OCI-LY7 (cell line): ENCODE results near the gene LRRC4C. TPM values are rescaled to one million over a fixed set of nuclear protein-coding genes. Genes with fewer than 3 reads are reported as not detected.

ENCODE experiments used
- BruUV-seq: library from RNA; stranded (reverse); fragments of 400-500 nt; replicated peaks from 2 replicates; lab custom pipeline; 2021; lab: Mats Ljungman, UMichigan
- CTCF ChIA-PET: fragments of 300-600 bp; sonication (Branson Sonifier 250); formaldehyde crosslinking; loops from one replicate; lab custom pipeline; 2022; ENCODE audit warnings: antibody characterized with exemption; ENCODE audit not compliant: unreplicated experiment; lab: Charles Lee
- POLR2A ChIA-PET: fragments of 300-600 bp; sonication (Branson Sonifier 250); formaldehyde crosslinking; loops from one replicate; lab custom pipeline; 2022; ENCODE audit warnings: antibody characterized with exemption; lab: Charles Lee
- DNase-seq: peaks from one replicate; pipeline ENCODE4 v3.0.0-alpha.2; 2015; ENCODE audit warnings: low spot score
- H2AFZ ChIP-seq: fragments of 200-600 bp; sonication (generic), shearing (Covaris generic); 2 replicates; pipeline ENCODE4 v1.6.1; 2014; ENCODE audit warnings: mild to moderate bottlenecking, antibody characterized with exemption, low read length, moderate library complexity
- H3K27ac ChIP-seq: fragments of 200-600 bp; sonication (generic); 2 replicates; pipeline ENCODE4 v1.5.1; 2014; ENCODE audit warnings: mixed run types, low read depth, mild to moderate bottlenecking, moderate library complexity, low read length, inconsistent platforms; ENCODE audit not compliant: poor library complexity, severe bottlenecking
- H3K36me3 ChIP-seq: fragments of 200-600 bp; sonication (generic); 2 replicates; pipeline ENCODE4 v1.6.1; 2014; ENCODE audit warnings: mild to moderate bottlenecking, antibody characterized with exemption, low read length, moderate library complexity, mixed read lengths; ENCODE audit not compliant: insufficient read depth
- H3K4me1 ChIP-seq: fragments of 200-600 bp; sonication (generic); 2 replicates; pipeline ENCODE4 v1.5.1; 2014; ENCODE audit warnings: mild to moderate bottlenecking, low read length; ENCODE audit not compliant: insufficient read depth, poor library complexity, severe bottlenecking
- H3K4me2 ChIP-seq: fragments of 200-600 bp; sonication (generic); 2 replicates; pipeline ENCODE4 v1.6.1; 2014; ENCODE audit warnings: mild to moderate bottlenecking, low read length
- H3K4me3 ChIP-seq: fragments of 200-600 bp; sonication (generic); 2 replicates; pipeline ENCODE4 v1.5.1; 2014; ENCODE audit warnings: mild to moderate bottlenecking, low read depth, low read length; ENCODE audit not compliant: poor library complexity, severe bottlenecking
- H3K79me2 ChIP-seq: fragments of 200-600 bp; sonication (generic); 2 replicates; pipeline ENCODE4 v1.6.1; 2016; ENCODE audit warnings: low read depth, mild to moderate bottlenecking, low read length, moderate library complexity, mixed read lengths; ENCODE audit not compliant: insufficient read depth
- H3K9me2 ChIP-seq: fragments of 200-600 bp; sonication (generic); 2 replicates; pipeline ENCODE4 v1.6.1; 2016; ENCODE audit warnings: mild to moderate bottlenecking, low read length, mixed read lengths; ENCODE audit not compliant: insufficient read depth
- H3K9me3 ChIP-seq: fragments of 200-600 bp; sonication (generic); 2 replicates; pipeline ENCODE4 v1.6.1; 2014; ENCODE audit warnings: mild to moderate bottlenecking, mixed run types, low read length, mixed read lengths
- H4K20me1 ChIP-seq: fragments of 200-600 bp; sonication (generic); 2 replicates; pipeline ENCODE4 v1.6.1; 2014; ENCODE audit warnings: mild to moderate bottlenecking, antibody characterized with exemption, low read length, moderate library complexity, mixed read lengths; ENCODE audit not compliant: insufficient read depth
- CTCF ChIP-seq: fragments of 200-600 bp; sonication (generic); conservative IDR thresholded peaks from 2 replicates; pipeline ENCODE4 v1.5.1; 2014; ENCODE audit warnings: mild to moderate bottlenecking, antibody characterized with exemption, low read length, moderate library complexity, mixed read lengths
- EZH2phosphoT487 ChIP-seq: fragments of 200-600 bp; sonication (generic); IDR thresholded peaks from 2 replicates; pipeline ENCODE4 v1.6.1; 2018; ENCODE audit warnings: low read depth, borderline replicate concordance, mild to moderate bottlenecking, mixed run types, antibody characterized with exemption, low read length, moderate library complexity, mixed read lengths
- intact Hi-C: fragments of 100-400 bp; cut with micrococcal nuclease; formaldehyde crosslinking; loops from one replicate; pipeline ENCODE4 v1.10.0; 2022; ENCODE audit not compliant: unreplicated experiment
- total RNA-seq, 2 experiments: library from RNA; depleted of rRNA in 1 of 2; stranded (reverse); fragments of >200 nt in 1 of 2; shearing (Covaris generic) in 1 of 2; gene quantifications; 2 replicates each; pipeline ENCODE4 v1.2.3, GENCODE V29; 2014 to 2022

The LRRC4C gene
- total RNA-seq, 2 experiments from 2014 or later, result not detected

DNA sequence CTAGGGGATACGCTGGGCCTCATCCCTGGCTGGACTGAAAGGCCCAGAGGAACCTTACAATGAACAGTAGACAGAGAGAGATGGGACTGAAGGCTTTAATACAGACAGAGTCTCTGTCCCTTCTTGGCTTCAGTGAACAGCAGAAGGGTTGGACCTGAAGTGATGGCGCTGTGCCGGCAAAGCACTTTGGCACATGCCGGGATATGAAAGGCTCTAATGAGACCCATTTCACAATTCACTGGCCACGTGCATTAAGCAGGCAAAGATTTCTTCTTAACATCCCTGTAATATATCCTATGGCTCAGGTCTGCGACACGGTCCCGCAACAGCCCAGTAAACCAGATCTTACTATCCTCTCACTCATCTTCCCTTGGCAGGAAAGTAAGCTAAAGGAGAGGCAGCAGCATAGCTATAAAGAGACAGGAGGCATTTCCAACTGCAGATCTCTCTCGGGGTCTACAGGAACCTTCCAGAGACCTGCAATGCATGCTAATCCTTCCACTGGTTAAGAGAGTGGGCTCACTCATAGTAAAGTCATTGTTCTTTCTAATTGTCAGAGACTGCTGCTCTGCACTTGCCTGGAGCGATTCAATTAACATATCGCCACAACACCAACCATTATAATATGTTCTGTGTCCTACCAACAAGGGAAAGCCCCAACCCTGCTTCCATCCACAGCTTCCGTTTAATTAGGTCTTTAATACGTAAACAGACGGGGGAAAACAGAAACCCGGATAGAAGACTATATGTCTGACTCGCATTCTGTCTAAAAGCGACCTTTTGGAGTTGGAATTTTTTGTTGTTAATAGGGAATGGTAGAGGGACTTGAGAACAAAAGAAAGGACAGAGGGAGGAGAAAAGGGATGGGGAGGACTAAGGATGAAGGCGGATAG, 1179.0 kb downstream of the LRRC4C start:
- no peak overlapping the region for H3K27ac ChIP-seq
- no peak overlapping the region for H2AFZ ChIP-seq
- H3K4me2 ChIP-seq, result no peak overlapping the region
- H3K79me2 ChIP-seq, result no peaks in the 10 kb centered on the region
- H3K4me1 ChIP-seq, result no peaks in the 10 kb centered on the region
- no peaks in the 10 kb centered on the region for H3K36me3 ChIP-seq
- no peaks in the 10 kb centered on the region for H3K9me3 ChIP-seq
- no peaks in the 10 kb centered on the region for H4K20me1 ChIP-seq
- intact Hi-C loops, result no loop called here
- H3K9me2 ChIP-seq, result no peaks in the 10 kb centered on the region
- POLR2A ChIA-PET, result interaction anchor here (0.6 kb wide), 1 partner anchor 42 kb away, joined by 3 read pairs; no protein-coding TSS in a partner anchor
- no peak for DNase-seq
- BruUV-seq, result no TSS peak
- CTCF ChIA-PET, result no interaction called here
- no peak overlapping the region for H3K4me3 ChIP-seq
- no peak for TF ChIP-seq CTCF
- no peak for TF ChIP-seq EZH2phosphoT487

DNA sequence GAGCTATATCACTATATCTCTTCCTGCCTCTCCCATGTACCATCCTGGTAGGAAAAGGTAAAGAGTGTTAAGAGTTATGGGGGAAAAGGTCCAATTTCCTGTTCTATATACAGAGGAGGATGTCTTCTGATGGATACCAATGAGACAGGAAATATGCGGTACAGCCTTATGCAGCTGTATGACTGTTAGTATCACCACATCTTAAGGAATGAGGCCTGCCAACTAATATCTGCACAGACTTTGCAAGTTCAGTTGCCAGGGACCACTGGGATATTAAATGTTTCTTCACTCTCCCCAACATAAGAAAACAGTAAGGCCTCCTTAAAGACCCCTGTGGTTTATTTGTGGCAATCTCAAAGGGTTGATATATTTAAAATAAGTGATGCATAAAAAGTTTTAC, 1182.5 kb downstream of the LRRC4C start:
- CTCF ChIA-PET, result no interaction called here
- BruUV-seq, result no TSS peak

More for the DNA sequence above, 1182.5 kb downstream of the LRRC4C start:
- Histone ChIP-seq H4K20me1 (no peaks in the 10 kb centered on the region), H3K4me3 (no peak overlapping the region), H3K36me3 (no peaks in the 10 kb centered on the region), H2AFZ (no peak overlapping the region), H3K9me3 (no peaks in the 10 kb centered on the region), H3K4me2 (no peak overlapping the region), H3K79me2 (no peaks in the 10 kb centered on the region), H3K4me1 (no peaks in the 10 kb centered on the region), H3K27ac (no peak overlapping the region), H3K9me2 (no peaks in the 10 kb centered on the region)
- POLR2A ChIA-PET, result interaction anchor here (0.6 to 0.7 kb wide), 2 partner anchors 327 to 1418 kb away, joined by 3 read pairs; no protein-coding TSS in a partner anchor
- no peak for DNase-seq
- intact Hi-C loops, result no loop called here
- TF ChIP-seq CTCF, result no peak
- no peak for TF ChIP-seq EZH2phosphoT487
